Ovary (tissue), 3 donors: ENCODE measurements around the gene MUSK.

Experiments used
- EP300 ChIP-seq: sonication (generic); formaldehyde crosslinking; IDR thresholded peaks from one replicate; pipeline ENCODE4 v1.6.1; 2017; ENCODE audit warnings: antibody characterized with exemption
- POLR2A ChIP-seq: fragments of 450-650 bp; IDR thresholded peaks from one replicate; pipeline ENCODE4 v1.6.1; 2017; ENCODE audit warnings: antibody characterized with exemption, mild to moderate bottlenecking, moderate library complexity
- TF ChIP-seq, protein P1 (sequence below), 3 donors: fragments of 450-650 bp in 2 of 3; fragments of 200-600 bp in 1 of 3; IDR thresholded peaks; one replicate each; pipeline versions ENCODE4 v1.5.1 to v1.8.0; 2016 to 2022; ENCODE audit warnings: antibody characterized with exemption in 3 of 3, mild to moderate bottlenecking in 1 of 3
- donor health status: DM: no; HTN: no; CAD: no.

DNA sequence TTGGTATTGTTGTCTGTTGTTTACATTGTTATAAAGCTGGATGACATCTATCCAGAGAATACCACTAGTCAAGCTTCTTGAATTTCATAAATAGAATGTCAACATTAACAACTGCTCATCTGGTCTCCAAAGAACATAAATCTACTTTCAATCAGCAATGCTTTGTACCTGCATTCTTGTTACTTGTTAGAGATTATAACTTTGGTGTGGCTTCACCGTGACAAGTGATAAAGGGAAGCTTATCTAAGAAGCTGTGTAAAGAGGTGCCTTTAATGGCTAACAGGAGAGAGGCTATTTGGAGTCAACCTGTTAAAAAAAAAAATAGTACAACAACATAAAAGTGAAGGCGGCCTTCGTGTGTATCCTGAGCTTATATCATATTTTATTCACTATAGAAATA lies 41.8 kb downstream of the MUSK start:
- TF ChIP-seq, protein P1, sequence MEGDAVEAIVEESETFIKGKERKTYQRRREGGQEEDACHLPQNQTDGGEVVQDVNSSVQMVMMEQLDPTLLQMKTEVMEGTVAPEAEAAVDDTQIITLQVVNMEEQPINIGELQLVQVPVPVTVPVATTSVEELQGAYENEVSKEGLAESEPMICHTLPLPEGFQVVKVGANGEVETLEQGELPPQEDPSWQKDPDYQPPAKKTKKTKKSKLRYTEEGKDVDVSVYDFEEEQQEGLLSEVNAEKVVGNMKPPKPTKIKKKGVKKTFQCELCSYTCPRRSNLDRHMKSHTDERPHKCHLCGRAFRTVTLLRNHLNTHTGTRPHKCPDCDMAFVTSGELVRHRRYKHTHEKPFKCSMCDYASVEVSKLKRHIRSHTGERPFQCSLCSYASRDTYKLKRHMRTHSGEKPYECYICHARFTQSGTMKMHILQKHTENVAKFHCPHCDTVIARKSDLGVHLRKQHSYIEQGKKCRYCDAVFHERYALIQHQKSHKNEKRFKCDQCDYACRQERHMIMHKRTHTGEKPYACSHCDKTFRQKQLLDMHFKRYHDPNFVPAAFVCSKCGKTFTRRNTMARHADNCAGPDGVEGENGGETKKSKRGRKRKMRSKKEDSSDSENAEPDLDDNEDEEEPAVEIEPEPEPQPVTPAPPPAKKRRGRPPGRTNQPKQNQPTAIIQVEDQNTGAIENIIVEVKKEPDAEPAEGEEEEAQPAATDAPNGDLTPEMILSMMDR (IDR thresholded peaks at IDR 0.05): no peak
- TF ChIP-seq EP300 (no peak), POLR2A (no peak)
